ENCODE results near the gene SERINC3.

Gene SERINC3

DNA sequence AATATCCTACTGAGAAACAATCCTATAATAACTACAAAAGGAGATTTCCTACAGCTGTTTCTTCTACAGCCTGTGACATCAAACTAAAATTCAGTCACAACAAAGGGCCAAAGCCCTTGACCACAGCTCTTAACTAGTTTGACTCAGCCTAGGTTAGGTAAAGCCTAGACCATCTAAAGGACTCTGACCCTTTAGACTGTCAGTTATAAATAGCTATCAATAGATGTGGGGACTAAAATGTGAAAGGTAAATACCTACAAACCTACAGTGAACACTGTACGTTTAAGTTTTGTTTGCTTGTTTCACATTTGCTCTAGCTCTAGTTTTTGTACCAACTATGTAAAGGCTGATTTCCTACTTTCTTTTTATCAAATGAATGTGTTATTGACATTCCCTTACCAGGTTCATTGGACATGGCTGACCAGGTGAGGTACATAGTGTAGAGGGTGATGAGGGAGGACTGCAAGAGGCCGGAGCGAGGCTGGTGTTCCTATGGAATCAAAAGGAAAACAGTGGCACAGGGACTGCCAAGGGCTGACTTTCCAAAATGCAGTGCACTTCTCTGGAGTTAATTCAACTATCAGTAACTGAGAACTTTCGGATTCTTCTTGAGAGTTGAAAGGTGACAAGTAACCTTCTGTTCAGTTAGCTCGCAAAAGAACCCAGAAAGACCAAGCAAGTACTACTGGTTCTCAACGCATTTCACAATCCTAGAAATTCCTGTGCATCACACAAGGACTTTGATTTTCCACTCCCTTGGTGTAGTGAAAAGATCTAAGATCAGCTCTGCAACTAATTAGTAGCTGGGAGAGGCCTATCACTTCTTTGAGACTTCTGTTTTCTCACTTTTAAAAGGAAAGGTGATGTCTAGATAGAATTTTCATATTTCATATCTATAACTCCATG is 17.2 kb downstream of the SERINC3 start:
- TF ChIP-seq ZFX (IDR thresholded peaks at IDR 0.05) (no peak), CTCF (conservative IDR thresholded peaks at IDR 0.05) (no peak)

DNA sequence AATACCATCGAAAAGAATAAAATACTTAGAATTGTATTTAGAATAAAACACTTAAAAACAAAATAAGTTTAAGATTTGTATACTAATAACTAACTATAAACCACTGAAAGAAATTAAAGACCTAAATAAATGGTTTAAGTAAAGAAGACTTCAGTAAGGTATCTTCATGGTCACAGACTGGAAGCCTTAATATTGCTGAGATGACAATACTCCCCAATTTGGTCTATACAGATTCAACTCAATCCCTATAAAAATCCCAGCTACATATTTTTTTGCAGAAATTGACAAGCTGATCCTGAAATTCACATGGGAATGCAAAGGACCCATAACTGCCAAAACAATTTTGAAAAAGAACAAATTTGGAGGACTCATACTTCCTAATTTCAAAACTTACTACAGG is 18.9 kb downstream of the SERINC3 start:
- H3K27ac ChIP-seq = no peak overlapping the region
- TF ChIP-seq CTCF (conservative IDR thresholded peaks at IDR 0.05) = no peak
- TF ChIP-seq ZFX (IDR thresholded peaks at IDR 0.05) = no peak

More for the DNA sequence above, 17.2 kb downstream of the SERINC3 start:
- no peak overlapping the region for H3K27ac ChIP-seq

GRCh38 chr20:44501448-44501847 is 20.4 kb downstream of the SERINC3 start:
- H3K27ac ChIP-seq = no peak overlapping the region
- TF ChIP-seq ZFX (IDR thresholded peaks at IDR 0.05) = no peak

DNA sequence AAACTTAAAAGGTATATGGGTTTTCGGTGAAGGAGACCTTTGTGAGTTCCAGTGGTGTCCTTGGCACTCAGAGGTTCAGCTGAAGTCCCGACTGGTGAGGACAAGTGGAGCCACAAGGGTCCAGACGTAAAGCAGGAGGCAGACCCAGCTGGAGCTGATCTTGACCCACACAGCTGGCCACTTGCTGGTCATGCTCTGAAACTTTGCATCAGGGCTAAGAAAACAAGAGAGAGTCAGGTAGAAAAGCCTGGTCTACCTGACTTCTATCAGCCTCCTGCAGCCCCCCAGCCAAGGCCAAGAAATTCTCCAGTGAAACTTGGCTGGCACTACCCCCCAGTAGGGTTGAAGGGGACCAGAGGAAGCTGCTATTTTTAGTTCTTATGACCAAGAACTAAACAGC is 21.6 kb downstream of the SERINC3 start:
- H3K27ac ChIP-seq = no peak overlapping the region
- TF ChIP-seq CTCF (conservative IDR thresholded peaks at IDR 0.05) = no peak
- TF ChIP-seq ZFX (IDR thresholded peaks at IDR 0.05) = no peak

GRCh38 chr20:44497761-44498160 is 24.1 kb downstream of the SERINC3 start:
- no peak overlapping the region for H3K27ac ChIP-seq
- TF ChIP-seq ZFX (IDR thresholded peaks at IDR 0.05) (no peak), CTCF (conservative IDR thresholded peaks at IDR 0.05) (no peak)

DNA sequence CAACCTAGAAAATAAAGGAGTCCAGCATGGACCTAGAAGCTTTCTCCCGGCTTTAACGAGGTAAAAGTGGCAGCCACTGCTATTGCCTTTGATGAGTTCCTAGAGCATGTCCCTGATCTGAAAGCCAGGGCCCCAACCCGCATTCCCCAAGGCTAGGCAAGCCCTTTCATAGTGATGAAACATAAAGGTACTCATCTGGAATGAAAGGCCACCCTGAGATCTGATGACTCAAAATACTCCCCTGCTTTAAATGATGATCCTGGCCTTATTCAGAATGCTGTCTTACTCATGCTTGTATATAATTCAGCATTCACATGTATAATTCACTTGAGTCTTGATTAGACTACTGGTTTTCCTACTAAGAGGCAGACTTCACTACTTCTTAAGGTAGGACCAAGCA is 24.9 kb downstream of the SERINC3 start:
- H3K27ac ChIP-seq = no peak overlapping the region

GRCh38 chr20:44495802-44496481 is 25.9 kb downstream of the SERINC3 start:
- TF ChIP-seq ZFX (IDR thresholded peaks at IDR 0.05) = no peak
- no peak for TF ChIP-seq CTCF (conservative IDR thresholded peaks at IDR 0.05)
- H3K27ac ChIP-seq = no peak overlapping the region

More for the DNA sequence above, 24.9 kb downstream of the SERINC3 start:
- TF ChIP-seq CTCF (conservative IDR thresholded peaks at IDR 0.05) (no peak), ZFX (IDR thresholded peaks at IDR 0.05) (no peak)
